ENCODE measurements around the gene TTLL5.

TTLL5 gene

DNA sequence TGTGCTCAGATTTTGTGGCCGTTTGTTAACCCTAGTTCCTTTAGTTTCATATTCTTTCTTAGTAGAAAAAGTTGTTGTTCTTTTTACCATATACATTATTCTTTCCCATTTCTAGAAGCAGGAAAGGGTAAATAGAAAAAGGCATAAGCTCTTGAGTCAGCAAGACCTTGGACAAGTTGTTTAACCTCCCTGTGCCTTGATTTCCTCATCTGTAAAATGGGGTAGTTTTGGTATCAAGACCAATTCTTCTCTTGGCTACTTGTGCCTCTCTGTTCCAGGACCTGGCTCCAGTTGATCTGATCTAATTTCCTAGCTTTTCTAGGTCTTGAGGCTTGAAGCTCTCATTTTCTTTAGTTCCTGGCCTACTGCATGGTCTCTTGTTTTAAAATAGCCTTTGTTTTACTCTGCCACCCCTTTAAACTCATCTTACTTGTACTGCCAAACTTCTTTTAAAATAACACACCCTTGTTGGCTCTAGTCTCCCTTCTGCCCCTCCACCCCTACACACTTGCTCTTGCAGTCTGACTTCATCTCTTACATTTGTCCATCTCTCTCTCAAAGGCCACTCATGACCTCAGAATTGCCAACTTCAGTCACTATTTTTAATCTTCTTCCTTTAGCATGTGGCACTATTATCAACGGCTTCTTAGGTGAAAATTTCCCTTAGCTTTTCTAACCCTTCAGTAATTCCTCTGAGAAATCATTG is 143.7 kb downstream of the TTLL5 start:
- DNase-seq: no peak

DNA sequence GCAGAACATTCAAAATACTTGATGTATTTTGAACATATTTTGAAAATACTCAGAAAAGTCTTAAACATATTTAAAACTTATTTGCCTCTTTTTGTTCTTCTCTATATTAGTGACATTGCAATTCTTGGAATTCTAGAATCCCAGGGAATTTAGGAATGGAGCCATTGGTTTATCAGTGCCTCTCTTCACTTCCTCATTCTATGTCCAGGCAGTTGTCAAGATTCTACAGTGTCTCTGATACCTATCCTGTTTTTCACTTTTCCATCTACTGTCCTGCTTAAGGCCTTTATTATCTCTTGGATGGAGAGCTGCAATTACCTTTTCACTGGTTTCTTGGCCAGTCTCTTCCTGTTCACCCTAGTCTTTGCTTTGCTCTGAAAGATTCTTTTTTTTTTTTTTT is 144.6 kb downstream of the TTLL5 start:
- no peak for DNase-seq

DNA sequence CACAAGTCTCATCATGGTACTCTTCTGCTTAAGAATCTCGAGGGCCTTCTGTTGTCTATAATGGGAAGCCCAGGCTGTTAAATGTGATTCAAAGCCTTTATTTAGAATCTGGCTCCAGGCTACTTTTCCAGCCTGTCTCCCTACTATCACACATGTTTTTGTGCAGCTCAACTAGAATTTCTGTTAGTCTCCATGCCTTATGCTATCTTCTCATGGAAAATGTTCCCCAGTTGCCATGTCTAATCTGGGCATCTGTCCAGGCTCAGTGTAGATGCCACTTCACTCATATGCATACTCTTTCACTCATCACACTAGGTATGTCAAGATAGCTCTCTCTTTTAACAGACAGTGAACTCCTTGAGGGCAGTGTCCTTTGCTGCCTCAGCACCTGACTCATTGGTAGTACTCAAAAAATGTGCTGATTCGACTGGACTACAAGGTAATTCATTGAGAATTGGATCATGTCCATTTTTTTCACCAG is 145.3 kb downstream of the TTLL5 start:
- DNase-seq: no peak

DNA sequence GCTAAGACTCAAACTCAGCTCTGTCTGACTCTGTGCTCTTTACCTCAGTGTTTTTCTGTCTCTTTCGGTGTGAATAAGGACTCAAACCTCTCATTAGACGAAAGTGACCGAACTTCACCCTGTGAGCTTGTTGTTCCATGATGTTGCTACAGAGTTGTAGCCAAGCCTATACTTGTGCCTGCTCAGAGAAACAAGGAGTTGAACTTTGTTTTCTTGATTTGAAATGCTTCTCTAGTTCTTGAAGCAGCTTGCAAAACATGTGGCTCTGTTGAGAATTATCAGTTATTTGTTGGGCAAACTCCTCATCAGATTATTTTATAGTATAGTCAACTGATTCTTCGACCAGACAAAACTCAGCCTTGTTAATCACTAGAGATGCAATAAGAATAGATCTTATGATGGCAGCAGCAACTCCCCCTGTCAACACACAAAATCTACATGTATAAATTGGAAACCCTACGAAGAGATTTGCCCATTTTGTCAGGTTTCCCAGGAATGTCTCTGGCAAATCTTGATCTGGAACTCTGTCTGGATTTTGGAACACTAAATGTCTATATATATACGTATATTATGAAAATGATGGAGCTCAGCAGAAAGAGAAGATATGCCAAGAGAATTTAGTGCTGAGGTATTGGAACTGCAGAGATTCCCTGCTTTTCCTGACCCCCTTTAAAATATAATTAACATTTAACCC is 146.8 kb downstream of the TTLL5 start:
- DNase-seq: no peak

DNA sequence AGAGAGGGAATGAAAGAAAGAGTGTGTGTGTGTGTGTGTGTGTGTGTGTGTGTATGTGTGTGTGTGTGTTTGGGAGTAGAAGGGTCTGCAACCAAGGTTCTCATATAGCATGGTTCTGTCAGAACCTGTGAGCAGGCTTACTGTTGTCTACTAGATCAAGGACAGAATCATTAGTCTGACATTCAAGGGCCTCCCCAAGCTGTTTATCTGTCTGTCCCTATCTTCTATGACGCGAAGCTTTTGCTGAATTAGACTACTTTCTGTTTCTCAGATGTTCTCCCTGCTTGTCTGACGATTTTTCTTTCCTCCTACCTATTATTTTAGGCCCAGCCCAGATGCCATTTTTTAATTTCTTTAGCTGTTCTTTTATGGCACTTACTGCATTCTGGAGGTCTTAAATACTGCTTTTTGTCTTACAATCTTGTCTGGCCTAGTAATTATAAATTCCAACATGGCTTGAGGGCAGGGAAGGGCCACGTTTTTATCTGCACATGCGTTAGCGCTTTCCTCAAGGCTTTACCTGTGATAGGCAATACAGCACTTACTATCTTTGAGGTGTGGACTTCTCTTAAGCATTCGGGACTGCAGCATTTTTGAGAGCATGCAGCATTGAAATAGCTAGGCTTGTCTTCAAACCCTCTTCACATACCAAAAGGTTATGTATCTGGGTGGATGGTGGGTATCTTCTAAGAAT is 150.2 kb downstream of the TTLL5 start:
- no peak for DNase-seq

DNA sequence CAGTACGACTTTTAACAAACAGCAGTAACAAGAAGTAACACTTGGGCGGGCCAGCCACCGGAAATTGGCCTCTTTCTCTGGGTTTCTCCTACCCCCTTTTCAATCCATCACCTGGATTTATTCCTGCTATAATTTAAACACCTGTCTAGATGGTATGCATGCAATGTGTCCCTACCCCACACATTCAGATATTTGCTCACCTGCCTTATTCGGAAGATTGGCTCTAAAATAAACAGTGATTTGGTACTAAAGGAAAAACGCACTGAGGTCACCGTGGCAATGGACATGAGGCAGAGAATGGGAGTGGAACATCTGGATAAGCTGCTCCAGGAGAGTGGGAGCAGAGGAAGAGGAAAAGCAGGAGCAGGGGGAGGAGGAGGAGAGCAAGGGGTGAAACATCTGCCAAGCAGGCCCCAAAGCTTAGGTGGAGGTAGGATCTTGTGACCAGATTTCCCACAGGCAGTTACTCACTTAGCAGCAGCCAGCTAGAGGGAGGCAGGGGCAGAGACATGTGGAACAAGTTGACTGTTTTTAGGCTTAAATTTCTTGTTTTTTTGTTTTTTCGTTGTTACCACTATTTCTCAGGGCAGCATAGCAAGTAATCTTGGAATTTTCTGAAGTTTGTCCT is 150.9 kb downstream of the TTLL5 start:
- DNase-seq: no peak

DNA sequence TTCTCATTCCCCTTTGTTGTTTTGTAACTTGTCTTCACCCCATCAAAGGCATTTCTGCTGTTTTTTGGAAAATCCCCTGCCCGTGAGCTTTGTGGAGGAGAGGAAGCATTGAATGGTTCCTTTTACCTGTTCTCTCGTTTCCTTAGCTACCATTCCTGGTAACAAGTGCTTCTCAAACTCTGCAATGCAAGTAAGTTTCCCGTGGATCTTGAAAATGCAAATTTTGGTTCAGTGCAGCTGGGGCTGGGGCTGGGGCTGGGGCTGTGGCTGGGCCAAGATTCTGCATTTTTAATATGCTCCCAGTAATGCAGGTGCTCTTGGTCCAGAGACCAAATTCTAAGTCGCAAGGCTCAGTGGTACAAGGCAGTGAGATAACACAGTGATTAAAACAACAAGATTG is 151.6 kb downstream of the TTLL5 start:
- DNase-seq: no peak

DNA sequence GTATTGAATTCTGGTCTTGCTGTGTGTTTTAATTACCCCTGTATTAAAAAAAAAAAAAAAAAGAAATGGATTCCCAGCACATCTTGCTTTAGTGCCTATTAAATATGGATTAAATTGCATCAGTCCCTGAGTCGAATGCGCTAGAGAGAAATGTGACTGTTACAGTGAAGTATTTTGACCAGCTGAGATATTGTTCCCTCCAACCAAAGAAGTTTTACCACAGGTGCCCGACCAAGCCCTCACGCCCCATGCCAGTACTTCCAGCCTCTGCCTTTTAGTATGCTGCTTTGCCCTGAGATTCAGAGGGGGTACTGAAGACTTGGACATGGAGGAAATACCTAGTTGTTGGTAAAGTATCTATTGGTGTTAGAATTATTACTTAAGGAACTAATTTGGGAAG is 159.7 kb downstream of the TTLL5 start:
- no peak for DNase-seq

DNA sequence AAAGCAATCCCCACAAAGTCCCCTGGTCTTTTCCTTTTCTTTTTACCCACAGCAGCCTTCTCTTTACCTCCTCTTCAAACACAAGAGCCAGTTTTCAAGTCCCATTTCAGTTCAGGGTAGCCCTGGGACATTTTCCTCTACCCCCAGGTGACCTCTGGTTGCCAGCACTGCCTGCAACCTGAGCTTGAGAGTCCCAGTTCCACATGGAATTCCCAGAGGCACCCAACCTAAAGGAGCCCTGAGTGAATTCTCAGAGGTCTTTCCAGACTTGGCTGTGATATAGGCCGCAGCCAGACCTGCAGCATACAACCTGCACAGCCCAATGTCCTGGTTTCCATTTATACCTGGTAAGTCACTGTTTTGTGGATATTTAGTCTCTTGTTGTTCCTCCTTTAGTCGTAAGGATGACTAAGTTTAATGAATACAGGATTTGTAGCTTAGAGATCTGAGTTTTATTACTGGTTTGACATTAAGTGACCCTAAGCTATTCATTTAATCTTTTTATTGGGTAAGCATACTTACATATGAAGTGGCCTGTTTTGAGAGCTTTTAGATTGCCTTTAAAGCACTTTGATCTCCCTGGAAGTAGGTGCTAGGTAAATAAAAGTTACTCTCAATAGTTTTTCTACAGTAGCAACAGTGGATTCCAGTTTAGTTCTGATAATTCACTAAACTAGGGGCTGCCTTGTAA is 160.9 kb downstream of the TTLL5 start:
- DNase-seq: no peak

DNA sequence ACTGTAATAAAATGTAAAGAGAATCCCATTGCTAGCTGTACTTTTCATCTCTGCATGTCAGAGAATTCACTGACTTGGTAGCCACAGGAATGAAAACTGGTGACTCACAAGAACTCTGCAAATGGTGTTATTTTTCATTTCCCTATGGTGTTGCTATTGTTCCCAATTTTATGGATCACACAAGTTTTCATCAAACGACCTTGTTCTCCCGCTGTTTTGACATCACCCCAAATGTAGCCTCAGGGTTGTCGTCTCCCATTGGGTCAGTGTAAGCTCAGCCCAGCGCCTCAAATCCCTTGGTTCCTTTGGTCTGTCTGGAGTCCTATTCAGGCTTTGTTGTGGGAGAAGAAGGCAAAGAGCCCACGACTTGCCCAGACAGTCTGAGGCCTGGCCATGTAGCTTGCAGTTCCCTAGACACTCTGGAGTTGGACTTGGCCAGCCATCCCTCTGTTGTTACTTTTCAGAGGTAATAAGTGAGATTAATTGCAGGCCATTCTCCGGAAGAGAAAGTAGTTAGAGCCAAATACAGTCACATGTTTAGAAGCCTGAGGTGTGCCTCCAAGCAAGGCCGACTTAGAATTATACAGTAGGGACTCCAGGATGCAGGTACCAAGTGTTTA is 161.6 kb downstream of the TTLL5 start:
- DNase-seq: no peak

DNA sequence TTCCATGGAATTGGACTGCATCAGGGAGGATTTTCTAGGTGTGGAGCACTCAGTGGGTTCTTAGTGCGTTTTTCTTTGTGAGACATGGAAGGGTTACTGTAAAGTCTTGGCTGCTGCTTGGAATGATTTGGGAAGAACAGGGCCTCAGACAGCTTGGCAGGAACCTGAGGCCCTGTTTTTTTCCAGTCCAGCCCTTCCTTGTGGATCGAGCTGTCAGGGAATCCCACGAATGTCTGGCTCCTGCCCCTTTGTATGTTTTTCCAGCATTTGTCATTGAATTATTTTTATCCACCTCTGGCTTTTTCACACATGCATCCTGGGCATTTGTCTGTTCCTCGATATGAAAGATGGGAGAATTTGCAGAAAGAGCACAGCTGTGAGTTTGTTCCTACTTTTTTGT is 162.3 kb downstream of the TTLL5 start:
- no peak for DNase-seq

DNA sequence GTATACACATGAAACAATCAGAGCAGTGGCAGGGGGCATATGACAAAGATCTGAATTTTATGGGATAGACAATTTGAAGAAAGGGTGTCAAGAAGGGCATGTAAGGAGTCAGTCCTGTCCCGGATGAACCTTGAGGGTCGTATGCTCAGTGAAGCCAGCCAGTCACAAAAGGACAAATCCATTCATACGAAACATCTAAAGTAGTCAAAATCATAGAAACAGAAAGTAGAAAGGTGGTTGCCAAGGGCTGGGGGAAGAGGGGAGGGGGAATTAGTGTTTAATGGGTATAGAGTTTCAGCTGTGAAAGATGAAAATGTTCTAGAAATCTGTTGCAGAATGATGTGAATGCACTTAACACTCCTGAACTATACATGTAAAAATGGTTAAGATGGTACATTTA is 163.3 kb downstream of the TTLL5 start:
- DNase-seq: no peak

DNA sequence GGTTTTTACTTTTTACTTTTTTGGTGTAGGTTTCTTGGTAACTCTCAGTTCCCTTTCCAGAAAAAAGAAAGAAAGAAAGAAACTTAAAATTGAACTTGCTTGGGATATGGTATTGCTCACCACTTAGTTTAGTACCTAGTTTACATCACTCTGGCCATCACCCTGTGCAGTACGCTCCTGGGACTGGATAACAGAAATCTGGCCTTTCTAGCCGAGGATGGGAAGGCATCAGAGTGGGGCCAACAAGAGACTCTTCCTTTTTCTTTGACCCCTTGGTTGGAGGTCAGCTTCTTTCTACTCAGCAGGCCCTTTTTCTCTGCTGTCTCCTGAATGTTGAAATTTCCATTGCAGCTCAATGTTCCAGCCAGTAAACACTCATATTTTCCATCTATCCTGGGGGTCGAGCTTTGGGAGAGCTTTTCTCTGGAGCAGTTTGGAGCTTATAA is 164.1 kb downstream of the TTLL5 start:
- no peak for DNase-seq

DNA sequence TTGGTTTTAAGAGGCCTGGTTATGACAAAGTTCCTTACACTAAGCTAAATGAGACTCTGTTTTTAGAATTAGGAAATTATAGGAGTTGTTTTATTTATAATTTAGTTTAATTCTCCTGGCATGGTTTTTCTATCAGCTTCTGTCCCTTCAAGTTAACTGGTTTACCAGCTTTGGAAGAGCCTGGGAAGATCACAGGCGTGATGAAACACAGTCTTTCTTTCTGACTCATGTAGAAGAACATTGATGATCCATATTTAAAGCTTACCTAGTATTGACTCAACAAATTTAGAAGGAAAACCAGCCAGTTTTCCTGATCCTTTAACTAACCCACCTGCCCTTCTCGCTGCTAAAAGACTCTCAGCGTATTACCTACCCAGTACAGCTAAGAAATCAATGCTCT is 165.6 kb downstream of the TTLL5 start:
- DNase-seq: no peak

DNA sequence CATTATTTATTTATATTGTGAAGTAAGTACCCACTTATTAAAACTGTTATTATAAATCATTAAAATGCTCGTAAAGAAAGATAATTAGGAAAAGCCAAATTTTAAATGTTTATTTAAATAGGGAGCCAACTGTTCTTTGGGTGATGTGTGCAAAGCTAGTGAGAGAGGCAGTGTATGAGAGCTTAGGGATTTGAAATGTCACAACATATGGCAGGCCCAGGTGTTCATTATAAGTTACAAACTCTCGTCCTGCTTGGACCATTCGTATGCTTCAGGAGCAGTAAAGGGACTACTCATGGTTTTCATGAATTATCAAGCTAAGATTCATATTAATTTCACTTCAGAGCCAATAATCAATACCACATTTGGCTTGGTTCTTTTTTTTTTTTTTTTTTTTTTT is 166.3 kb downstream of the TTLL5 start:
- no peak for DNase-seq

DNA sequence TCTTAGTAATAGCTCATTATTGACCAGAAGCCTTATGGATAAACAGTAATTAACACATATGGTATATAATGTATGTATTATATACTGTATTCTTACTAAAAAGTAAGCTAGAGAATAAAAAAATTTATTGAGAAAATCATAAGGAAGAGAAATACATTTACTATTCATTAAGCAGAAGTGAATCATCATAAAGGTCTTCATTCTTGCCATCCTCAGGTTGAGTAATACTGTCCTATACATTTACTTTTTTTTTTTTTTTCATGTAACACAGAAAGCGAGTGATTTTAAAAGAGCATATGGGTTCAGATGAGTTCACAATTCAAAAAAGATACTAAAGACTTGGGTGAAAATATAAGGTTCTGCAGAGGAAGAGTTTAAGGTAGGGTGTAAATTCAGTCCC is 168.3 kb downstream of the TTLL5 start:
- DNase-seq: no peak

DNA sequence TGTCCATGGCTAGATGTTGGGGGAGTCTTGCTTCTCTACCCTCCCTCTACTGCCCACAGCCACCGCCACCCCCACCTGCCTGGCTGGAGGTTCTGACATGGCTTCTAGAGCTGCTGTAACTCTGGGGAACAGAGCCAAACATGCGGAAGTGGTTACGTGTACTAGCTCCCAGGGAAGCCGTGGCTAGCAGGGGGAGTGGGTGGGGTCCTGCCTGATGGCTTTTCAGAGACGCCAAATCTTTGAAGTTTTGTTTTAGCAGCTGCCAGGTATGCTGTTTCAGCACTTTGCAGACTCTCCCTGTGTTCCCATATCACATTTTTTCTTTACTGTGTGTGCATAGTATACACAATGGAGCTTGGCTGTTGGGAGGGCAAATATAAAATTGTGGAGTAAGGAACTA is 170.4 kb downstream of the TTLL5 start:
- peak; percentile 32 for DNase-seq

DNA sequence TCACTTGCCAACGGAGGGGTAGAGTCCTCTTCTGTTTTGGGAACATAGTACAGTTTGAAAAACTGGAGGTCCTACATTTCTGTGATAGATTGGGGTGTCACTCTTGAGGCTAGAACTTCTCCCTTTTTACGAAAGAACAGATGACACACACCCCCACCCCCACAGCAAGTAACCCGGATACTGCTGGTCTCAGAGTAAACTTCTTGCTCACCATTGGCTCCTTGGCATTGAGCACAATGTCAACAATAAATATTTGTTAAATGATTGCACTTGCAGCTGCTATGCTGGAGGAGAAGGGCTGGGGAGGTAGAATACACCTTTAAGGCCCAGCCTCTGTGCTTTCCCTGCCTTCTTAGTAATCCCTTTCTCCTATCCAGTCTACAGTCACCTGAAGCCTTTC is 170.9 kb downstream of the TTLL5 start:
- DNase-seq: no peak

DNA sequence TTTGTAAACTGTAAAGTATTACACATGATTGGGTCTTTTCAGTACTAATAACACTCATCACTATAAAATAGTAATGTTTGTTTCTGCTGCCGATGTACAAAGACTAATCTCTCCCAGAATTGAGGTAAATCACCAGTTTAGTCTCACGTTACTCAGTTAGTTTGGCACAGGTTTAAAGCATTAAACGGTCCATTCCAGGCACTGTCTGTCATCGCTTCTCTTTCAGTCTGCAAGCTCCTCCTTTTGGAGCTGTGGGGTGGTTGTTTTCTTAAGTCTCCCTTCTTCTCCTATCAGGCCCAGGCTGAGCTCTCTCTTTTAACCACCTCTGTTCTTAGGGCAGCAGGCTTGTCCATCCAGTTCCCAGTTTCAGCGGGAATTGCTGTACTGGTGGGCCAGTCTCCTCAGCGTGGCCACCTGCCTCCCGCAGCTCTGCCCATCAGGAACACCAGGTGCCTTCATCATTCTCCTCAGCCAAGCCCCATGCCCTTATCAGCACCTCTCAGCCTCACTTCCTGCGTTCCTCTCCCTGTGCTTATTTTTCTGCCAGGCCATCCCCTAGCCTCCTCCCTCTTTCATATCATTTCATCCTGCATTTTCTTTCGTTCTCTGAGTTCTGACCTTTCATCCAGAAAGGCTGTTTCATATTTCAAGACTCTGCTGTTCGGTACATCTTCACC is 171.7 kb downstream of the TTLL5 start:
- DNase-seq: no peak

DNA sequence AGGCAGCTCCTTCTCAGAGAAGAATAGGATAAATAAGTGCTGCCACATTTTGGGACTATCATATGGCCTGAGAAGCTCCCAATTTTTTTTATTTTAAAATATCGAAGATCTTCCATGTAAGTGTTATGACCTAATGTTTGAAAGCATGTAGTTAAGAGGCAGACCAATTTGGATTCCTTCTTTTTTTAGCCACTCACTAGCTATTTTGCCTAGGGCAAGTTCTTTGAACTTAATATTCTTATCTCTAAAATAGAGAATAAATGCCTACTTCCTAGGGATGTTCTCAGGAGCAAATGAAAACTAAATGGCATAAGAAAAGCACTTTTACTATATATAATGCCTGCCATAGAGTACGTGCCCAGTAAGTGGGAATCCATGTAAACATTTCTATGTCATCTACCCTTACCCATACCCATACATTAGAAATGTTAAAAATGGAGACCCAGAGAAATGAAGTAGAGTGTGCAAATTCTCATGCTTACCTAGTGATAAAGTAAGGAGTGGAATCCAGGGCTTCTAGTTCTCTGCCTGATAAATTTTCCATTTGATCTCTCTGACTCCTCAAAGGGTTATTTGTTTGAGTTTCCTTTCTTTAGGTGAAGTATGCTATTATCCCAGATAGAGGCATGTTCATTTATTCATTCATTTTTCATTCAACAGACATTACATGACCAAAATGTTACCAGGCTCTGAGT is 172.4 kb downstream of the TTLL5 start:
- no peak for DNase-seq

DNA sequence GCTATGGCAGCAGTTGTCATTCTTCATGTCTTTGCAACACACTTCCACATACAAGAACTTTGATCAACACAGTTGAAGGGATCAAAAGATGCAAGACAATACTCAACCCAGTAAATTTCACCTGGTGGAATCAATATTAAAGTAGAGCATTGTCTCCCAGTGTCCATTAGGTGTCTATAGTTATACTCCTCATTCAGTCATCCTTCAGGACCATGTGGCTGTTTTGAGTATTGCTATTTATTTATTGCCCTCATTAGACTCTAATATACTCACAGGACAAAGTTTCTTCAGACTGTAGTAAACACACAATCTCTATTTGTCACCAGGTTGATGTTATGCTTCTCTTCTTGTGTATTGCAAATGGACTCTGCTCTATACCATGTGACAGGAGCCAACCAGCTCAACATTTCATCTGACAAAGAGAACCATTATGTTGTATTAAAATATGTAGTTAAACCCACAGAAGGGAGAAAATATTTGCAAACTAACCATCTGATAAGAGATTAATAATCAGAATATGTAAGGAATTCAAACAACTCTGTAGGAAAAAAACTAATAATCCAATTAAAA is 174.2 kb downstream of the TTLL5 start:
- no peak for DNase-seq
